Esophagus squamous epithelium (tissue), 5 donors: ENCODE measurements around the gene GINS1. TPM values are rescaled to one million over a fixed set of nuclear protein-coding genes. Genes with fewer than 3 reads are reported as not detected.

ENCODE experiments used
- DNase-seq: peaks from one replicate; lab custom pipeline; 2025; lab: John Stamatoyannopoulos, UW
- H3K27ac ChIP-seq, 4 donors: fragments of 200-600 bp; sonication (generic); one replicate each; pipeline ENCODE4 v1.5.1; 2016 to 2019; ENCODE audit warnings: mild to moderate bottlenecking in 1 of 4
- H3K27me3 ChIP-seq, 4 donors: fragments of 200-600 bp; sonication (generic); 1 replicate in 3 of 4; 2 replicates in 1 of 4; pipeline versions ENCODE4 v1.5.1 to v1.6.0; 2017 to 2021; ENCODE audit warnings: antibody characterized with exemption in 1 of 4
- H3K36me3 ChIP-seq, 3 donors: fragments of 200-600 bp; sonication (generic); one replicate each; pipeline ENCODE4 v1.5.1; 2016 to 2019
- H3K4me1 ChIP-seq, 3 donors: fragments of 200-600 bp; sonication (generic); one replicate each; pipeline ENCODE4 v1.5.1; 2017 to 2019
- H3K4me3 ChIP-seq, 4 donors: fragments of 200-600 bp; sonication (generic); 1 replicate in 3 of 4; 2 replicates in 1 of 4; pipeline ENCODE4 v1.5.1; 2016 to 2019; ENCODE audit warnings: mild to moderate bottlenecking in 2 of 4, moderate library complexity in 1 of 4
- H3K9me3 ChIP-seq, 3 donors: fragments of 200-600 bp; sonication (generic); one replicate each; pipeline ENCODE4 v1.5.1; 2016 to 2019
- POLR2A ChIP-seq, 4 donors: fragments of 450-650 bp; IDR thresholded peaks; one replicate each; pipeline ENCODE4 v1.6.1; 2017; ENCODE audit warnings: antibody characterized with exemption in 4 of 4, mild to moderate bottlenecking in 4 of 4, moderate library complexity in 3 of 4
- WGBS, 2 donors: methylation state at CpG; one replicate each; pipeline ENCODE4 v1.1.5; 2018; 5-methylcytosine and 5-hydroxymethylcytosine counted together
- intact Hi-C: fragments of 100-400 bp; cut with DNase I; formaldehyde crosslinking; loops from one replicate; pipeline ENCODE4 v1.15.0; 2022
- total RNA-seq, 4 donors: library from RNA; depleted of rRNA; stranded (reverse); fragments of >200 nt; gene quantifications; one replicate each; pipeline ENCODE4 v1.1.0, GENCODE V29; 2016
- TF ChIP-seq, protein P1 (sequence below), 6 experiments: fragments of 450-650 bp in 4 of 6; fragments of 200-600 bp in 2 of 6; sonication (generic) in 2 of 6; IDR thresholded peaks; one replicate each; pipeline ENCODE4 v1.5.1; 2016 to 2019; ENCODE audit warnings: antibody characterized with exemption in 6 of 6, mild to moderate bottlenecking in 4 of 6, moderate library complexity in 4 of 6
- donor health status: DM: yes; HTN: yes; CAD: no.

The GINS1 gene
- total RNA-seq, 4 donors from 2014 or later = 3.4 to 12.9 (median 6.4) TPM

DNA sequence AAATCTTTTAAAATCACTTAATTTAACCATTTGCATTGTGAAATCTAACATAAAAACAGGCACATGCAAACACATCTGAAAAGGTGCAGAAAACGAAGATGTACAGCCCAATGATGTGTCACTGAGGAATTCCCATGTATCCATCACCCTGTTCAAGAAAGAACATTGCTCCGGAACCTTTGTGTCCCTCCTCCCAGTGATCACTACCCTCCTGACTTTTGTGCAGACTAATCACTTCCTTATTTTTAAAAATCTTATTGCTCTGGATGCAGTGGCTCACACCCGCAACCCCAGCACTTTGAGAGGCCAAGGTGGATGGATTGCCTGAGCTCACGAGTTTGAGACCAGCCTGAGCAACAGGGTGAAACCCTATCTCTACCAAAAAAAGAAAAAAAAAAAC is 14.6 kb downstream of the GINS1 start:
- TF ChIP-seq, protein P1, sequence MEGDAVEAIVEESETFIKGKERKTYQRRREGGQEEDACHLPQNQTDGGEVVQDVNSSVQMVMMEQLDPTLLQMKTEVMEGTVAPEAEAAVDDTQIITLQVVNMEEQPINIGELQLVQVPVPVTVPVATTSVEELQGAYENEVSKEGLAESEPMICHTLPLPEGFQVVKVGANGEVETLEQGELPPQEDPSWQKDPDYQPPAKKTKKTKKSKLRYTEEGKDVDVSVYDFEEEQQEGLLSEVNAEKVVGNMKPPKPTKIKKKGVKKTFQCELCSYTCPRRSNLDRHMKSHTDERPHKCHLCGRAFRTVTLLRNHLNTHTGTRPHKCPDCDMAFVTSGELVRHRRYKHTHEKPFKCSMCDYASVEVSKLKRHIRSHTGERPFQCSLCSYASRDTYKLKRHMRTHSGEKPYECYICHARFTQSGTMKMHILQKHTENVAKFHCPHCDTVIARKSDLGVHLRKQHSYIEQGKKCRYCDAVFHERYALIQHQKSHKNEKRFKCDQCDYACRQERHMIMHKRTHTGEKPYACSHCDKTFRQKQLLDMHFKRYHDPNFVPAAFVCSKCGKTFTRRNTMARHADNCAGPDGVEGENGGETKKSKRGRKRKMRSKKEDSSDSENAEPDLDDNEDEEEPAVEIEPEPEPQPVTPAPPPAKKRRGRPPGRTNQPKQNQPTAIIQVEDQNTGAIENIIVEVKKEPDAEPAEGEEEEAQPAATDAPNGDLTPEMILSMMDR (IDR thresholded peaks at IDR 0.05) = no peak
- TF ChIP-seq POLR2A (IDR thresholded peaks at IDR 0.05) = no peak
- intact Hi-C loops = no loop called here
- DNase-seq = no peak
- no peak overlapping the region for H3K27ac ChIP-seq
- WGBS, 2 donors = 85 to 87% methylated on average over 3 to 4 of the region's 4 CpGs
- no peaks in the 10 kb centered on the region for H3K4me1 ChIP-seq
- H3K27me3 ChIP-seq = no peaks in the 10 kb centered on the region
- no peaks in the 10 kb centered on the region for H3K9me3 ChIP-seq
- H3K36me3 ChIP-seq = peaks cover 0 to 47% (median 0%) of the 10 kb centered on the region in 3 donors
- no peak overlapping the region for H3K4me3 ChIP-seq

DNA sequence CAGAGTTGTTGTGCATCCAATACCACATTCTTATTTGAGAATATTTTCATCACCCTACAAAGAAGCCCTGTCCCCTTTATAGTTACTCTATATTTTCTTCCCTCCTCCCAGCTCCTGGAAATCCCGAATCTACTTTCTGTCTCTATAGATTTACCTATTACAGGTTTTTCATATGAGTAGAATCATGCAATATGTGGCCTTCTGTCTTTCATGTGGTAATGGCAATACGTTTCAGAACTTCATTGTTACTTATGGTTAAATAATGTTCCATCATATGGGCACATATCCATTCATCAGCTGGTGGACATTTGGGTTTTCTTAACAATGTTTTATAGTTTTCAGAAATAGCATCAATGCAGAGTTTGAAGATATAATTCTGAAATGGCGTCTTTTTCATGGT is 17.1 kb downstream of the GINS1 start:
- 87% methylated on average over 3 of the region's 3 CpGs for WGBS, 2 donors
- H3K27ac ChIP-seq = no peak overlapping the region
- H3K27me3 ChIP-seq = no peaks in the 10 kb centered on the region
- peaks cover 0 to 29% (median 0%) of the 10 kb centered on the region in 3 donors for H3K36me3 ChIP-seq
- intact Hi-C loops = no loop called here
- DNase-seq = no peak
- no peak overlapping the region for H3K4me3 ChIP-seq
- TF ChIP-seq, protein P1 (IDR thresholded peaks at IDR 0.05) = no peak
- TF ChIP-seq POLR2A (IDR thresholded peaks at IDR 0.05) = no peak
- H3K4me1 ChIP-seq = no peaks in the 10 kb centered on the region
- H3K9me3 ChIP-seq = no peaks in the 10 kb centered on the region

DNA sequence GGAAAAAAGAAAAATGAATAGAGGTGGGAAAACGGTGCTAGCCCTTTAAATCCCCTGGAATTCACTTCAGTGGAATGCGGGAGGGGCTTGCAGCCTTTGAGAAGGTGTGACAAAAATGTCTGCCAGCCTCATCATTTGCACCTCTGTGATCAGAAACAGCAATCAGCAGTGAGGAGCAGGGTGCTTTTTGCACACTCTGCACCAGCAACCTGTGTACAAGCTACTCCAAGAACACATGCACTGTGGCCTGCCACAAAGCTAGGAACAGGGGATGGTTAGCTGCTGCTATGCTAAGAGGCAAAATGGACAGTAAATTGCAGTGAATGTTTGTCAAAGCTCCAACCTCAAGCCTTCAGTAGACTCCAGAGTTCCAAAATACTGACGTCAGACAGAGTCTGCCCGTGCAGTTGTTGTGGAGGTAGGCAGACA is 29.7 kb downstream of the GINS1 start:
- Histone ChIP-seq H3K27ac (no peak overlapping the region), H3K4me1 (no peaks in the 10 kb centered on the region)
- WGBS, 2 donors = 57 to 58% methylated on average over 4 of the region's 4 CpGs

DNA sequence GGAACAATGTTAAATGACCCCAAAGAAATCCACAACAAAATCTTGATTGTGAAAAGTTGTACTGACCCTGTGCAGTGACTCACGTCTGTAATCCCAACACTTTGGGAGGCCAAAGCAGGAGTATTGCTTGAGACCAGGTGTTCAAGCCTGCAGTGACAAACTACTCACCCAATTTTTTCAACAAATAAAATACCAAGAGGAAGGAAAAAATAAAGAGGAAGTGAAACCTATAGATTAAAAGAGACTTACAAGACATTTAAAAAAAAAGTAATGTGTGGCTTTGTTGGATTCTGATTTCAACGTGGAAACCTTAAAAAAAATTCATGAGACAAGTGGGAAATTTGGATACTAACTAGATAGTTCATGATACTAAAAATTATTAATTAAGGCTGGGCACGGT is 31.9 kb downstream of the GINS1 start:
- intact Hi-C loops = no loop called here

More for the DNA sequence above, 29.7 kb downstream of the GINS1 start:
- TF ChIP-seq, protein P1 (IDR thresholded peaks at IDR 0.05) = no peak
- TF ChIP-seq POLR2A (IDR thresholded peaks at IDR 0.05) = no peak
- H3K27me3 ChIP-seq = no peaks in the 10 kb centered on the region
- no peaks in the 10 kb centered on the region for H3K9me3 ChIP-seq
- no peak overlapping the region for H3K4me3 ChIP-seq
- no peak for DNase-seq
- intact Hi-C loops = no loop called here
- H3K36me3 ChIP-seq = no peaks in the 10 kb centered on the region

DNA sequence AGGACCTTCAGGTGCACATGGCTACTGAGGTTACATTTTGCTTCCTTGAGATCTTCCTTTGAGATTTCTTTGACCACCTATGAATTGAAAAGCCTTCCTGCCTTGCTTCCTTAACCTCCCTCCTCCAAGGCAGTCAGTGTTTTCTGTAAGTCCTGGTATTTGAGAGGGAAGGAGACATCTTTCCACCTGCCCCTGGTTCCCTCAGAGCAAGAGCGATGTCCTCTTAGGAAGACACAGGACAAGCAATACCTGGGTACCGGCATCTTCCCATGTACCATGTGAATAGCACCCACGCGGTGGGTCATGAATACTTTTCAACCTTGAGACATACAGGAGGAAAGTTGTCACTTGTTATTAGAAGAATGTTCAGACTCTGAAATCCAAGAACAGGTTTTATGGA is 37.1 kb downstream of the GINS1 start:
- WGBS, 2 donors = 100% methylated on average over 3 of the region's 4 CpGs
- Histone ChIP-seq H3K36me3 (peaks cover 0 to 16% (median 0%) of the 10 kb centered on the region in 3 donors), H3K27ac (no peak overlapping the region), H3K27me3 (no peaks in the 10 kb centered on the region), H3K9me3 (no peaks in the 10 kb centered on the region), H3K4me1 (no peaks in the 10 kb centered on the region), H3K4me3 (no peak overlapping the region)
- no peak for DNase-seq
- TF ChIP-seq POLR2A (IDR thresholded peaks at IDR 0.05) = no peak
- TF ChIP-seq, protein P1 (IDR thresholded peaks at IDR 0.05) = no peak
- intact Hi-C loops = no loop called here

More for the DNA sequence above, 31.9 kb downstream of the GINS1 start:
- no peaks in the 10 kb centered on the region for H3K9me3 ChIP-seq
- no peak overlapping the region for H3K4me3 ChIP-seq
- H3K27me3 ChIP-seq = no peaks in the 10 kb centered on the region
- 71 to 78% methylated on average over 3 of the region's 3 CpGs for WGBS, 2 donors
- TF ChIP-seq POLR2A (IDR thresholded peaks at IDR 0.05) = no peak
- TF ChIP-seq, protein P1 (IDR thresholded peaks at IDR 0.05) = no peak
- no peaks in the 10 kb centered on the region for H3K4me1 ChIP-seq
- H3K27ac ChIP-seq = no peak overlapping the region
- DNase-seq = no peak
- H3K36me3 ChIP-seq = peaks cover 0 to under 1% (median 0%) of the 10 kb centered on the region in 3 donors
